ENCODE results near the gene C14orf132. TPM values are rescaled to one million over a fixed set of nuclear protein-coding genes. Genes with fewer than 3 reads are reported as not detected.

Gene C14orf132
- total RNA-seq, 2 experiments from 2014 or later = 1.2 to 1.5 TPM

DNA sequence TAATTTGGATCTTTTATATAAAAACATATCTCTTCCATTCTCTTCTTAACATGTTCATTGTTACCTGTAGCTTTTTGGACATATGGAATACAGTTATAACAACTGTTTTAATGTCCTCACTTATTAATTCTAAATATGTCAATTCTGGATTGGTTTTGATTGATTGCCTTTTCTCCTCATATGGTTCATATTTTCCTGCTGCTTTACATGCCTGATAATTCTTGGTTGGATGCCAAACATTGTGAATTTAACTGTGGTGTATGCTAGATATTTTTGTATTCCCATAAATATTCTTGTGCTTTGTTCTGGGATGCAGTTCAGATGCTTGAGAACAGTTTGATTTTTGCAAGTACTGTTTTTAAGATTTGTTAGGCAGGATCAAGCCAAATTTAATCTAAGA, 10.8 kb downstream of the C14orf132 start:
- Mint-ChIP-seq H3K9me3 (no peaks in the 10 kb centered on the region), H3K27me3 (no peaks in the 10 kb centered on the region), H3K4me3 (no peak overlapping the region), H3K4me1 (no peaks in the 10 kb centered on the region), H3K27ac (no peak overlapping the region), H3K36me3 (ENCODE audit: low read depth) (no peaks in the 10 kb centered on the region)
- DNase-seq = no peak
- ChIA-PET POLR2A (no interaction called here), CTCF (no interaction called here)

DNA sequence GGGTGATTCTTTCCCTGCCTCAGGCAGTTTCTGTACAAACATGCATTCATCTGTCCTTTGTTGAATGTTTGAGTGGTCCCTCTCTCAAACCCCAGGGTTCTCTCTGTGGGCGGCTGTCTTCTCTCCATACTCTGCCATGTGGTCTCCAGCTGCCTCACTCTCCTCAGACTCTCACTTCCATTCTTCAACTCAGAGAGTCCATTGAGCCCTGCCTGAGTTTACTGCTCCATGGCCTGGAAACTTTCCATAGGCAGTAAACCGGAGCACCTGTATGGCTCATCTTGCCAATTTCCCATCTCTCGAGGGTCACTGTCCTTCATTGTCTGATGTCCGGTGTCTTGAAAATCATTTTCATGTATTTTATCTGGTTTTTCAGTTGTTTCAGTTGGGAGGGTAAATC, 11.3 kb downstream of the C14orf132 start:
- no peaks in the 10 kb centered on the region for H3K27me3 Mint-ChIP-seq
- H3K4me3 Mint-ChIP-seq = no peak overlapping the region
- no peak for DNase-seq
- no peaks in the 10 kb centered on the region for H3K9me3 Mint-ChIP-seq
- ChIA-PET CTCF (no interaction called here), POLR2A (no interaction called here)
- no peaks in the 10 kb centered on the region for H3K36me3 Mint-ChIP-seq (ENCODE audit: low read depth)
- no peak overlapping the region for H3K27ac Mint-ChIP-seq
- H3K4me1 Mint-ChIP-seq = no peaks in the 10 kb centered on the region

DNA sequence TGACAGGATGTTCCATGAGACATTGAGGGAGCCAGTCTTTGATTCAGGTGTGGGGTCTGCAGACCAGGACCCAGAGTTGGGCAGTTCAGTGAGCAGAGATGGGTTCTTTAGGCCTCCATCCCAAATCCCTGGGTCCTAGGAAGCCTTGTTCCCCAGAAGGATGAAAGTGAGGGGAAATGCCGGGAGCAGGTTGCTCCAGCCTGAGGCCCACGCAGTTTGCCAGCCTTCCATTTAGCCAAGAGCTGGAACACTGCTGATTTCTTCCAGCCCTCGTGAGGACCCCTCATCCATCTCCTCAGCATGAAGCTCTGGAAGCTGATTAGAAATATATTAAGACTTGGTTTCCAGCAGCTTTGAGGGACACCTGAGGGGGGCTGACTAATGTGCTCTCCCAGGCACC, 12.1 kb downstream of the C14orf132 start:
- DNase-seq = no peak
- H3K9me3 Mint-ChIP-seq = no peaks in the 10 kb centered on the region
- no peak overlapping the region for H3K4me3 Mint-ChIP-seq
- no peak overlapping the region for H3K27ac Mint-ChIP-seq
- ChIA-PET CTCF (no interaction called here), POLR2A (no interaction called here)
- no peaks in the 10 kb centered on the region for H3K27me3 Mint-ChIP-seq
- H3K4me1 Mint-ChIP-seq = no peaks in the 10 kb centered on the region
- no peaks in the 10 kb centered on the region for H3K36me3 Mint-ChIP-seq (ENCODE audit: low read depth)

GRCh38 chr14:96051642-96052540, 12.7 kb downstream of the C14orf132 start:
- no peak for DNase-seq
- Mint-ChIP-seq H3K27me3 (no peaks in the 10 kb centered on the region), H3K4me1 (no peaks in the 10 kb centered on the region), H3K27ac (no peak overlapping the region), H3K9me3 (no peaks in the 10 kb centered on the region), H3K36me3 (ENCODE audit: low read depth) (no peaks in the 10 kb centered on the region), H3K4me3 (no peak overlapping the region)
- ChIA-PET POLR2A (no interaction called here), CTCF (interaction anchor here (1.0 kb wide), 1 partner anchor 15 kb away, joined by 3 read pairs; no protein-coding TSS in a partner anchor)

GRCh38 chr14:96052541-96053247, 13.5 kb downstream of the C14orf132 start:
- POLR2A ChIA-PET = no interaction called here
- CTCF ChIA-PET = interaction anchor here (1.0 kb wide), 1 partner anchor 14 kb away, joined by 3 read pairs; no protein-coding TSS in a partner anchor
- H3K27ac Mint-ChIP-seq = no peak overlapping the region

DNA sequence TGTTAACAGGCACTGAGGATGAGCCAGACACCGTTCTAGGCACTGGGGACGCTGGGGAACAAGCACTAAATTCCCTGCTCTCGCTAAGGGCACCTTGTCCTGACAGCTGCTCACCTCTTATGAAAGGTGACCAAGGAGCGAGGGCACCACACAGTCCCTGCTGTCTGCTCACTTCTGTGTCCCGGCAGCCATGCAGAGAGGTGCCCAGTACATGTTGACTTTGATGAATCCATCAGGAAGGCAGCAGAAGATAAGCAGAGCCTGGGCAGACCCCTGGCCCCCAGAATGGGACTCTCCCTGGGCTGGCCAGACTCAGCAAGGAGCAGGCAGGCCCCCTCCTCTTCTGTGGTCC, 14.1 kb downstream of the C14orf132 start:
- H3K27ac Mint-ChIP-seq = no peak overlapping the region
- no peaks in the 10 kb centered on the region for H3K27me3 Mint-ChIP-seq
- no peaks in the 10 kb centered on the region for H3K4me1 Mint-ChIP-seq
- ChIA-PET POLR2A (no interaction called here), CTCF (no interaction called here)
- no peak for DNase-seq
- H3K36me3 Mint-ChIP-seq (ENCODE audit: low read depth) = no peaks in the 10 kb centered on the region
- no peaks in the 10 kb centered on the region for H3K9me3 Mint-ChIP-seq
- no peak overlapping the region for H3K4me3 Mint-ChIP-seq

More at GRCh38 chr14:96052541-96053247, 13.5 kb downstream of the C14orf132 start:
- Mint-ChIP-seq H3K9me3 (no peaks in the 10 kb centered on the region), H3K4me1 (no peaks in the 10 kb centered on the region), H3K4me3 (no peak overlapping the region), H3K27me3 (no peaks in the 10 kb centered on the region), H3K36me3 (ENCODE audit: low read depth) (no peaks in the 10 kb centered on the region)
- DNase-seq = no peak

DNA sequence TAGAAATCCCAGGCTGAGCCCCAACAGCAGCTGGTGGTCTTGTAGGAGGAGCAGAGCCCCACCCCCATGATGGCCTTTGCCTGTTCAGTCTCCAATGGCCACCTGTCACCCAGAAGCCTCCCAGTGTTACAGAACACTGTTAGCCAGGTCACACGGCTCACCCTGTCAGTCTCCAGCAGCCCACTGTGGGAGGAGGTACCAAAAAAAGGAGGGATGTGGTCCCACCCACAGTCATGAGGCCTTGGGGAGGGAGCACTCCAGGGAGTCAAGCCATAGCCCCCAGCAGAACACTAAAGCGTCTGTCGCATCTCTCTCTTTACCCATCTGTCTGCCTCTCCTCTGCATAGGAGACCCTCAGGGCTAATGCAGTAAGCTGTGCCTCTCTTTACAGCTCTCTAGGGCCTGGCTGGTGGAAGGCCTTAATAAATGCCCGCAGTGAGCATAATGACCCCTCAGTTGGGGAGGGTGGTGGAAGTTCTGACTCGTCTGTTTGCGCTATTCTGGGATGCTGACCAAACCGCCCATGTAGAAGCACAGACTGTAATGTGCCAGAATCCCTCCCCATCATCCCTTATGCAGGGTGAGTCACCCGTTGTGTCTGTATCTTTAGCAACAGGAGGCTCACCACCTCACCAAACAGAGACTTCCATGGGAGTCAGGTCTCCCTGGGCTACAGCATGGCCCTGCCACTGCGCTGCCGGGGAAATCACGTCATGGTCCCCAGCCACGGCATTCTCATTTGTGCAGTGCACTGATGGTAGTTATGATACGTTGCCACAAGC, 14.6 kb downstream of the C14orf132 start:
- Mint-ChIP-seq H3K9me3 (no peaks in the 10 kb centered on the region), H3K4me3 (no peak overlapping the region), H3K27me3 (no peaks in the 10 kb centered on the region), H3K4me1 (no peaks in the 10 kb centered on the region), H3K27ac (no peak overlapping the region), H3K36me3 (ENCODE audit: low read depth) (no peaks in the 10 kb centered on the region)
- CTCF ChIA-PET = no interaction called here
- POLR2A ChIA-PET = no interaction called here
- no peak for DNase-seq

- H3K36me3 Mint-ChIP-seq (ENCODE audit: low read depth) = no peaks in the 10 kb centered on the region
- H3K27me3 Mint-ChIP-seq = no peaks in the 10 kb centered on the region
- H3K4me3 Mint-ChIP-seq = no peak overlapping the region
- ChIA-PET CTCF (no interaction called here), POLR2A (no interaction called here)
- H3K9me3 Mint-ChIP-seq = no peaks in the 10 kb centered on the region
- DNase-seq = no peak
- H3K4me1 Mint-ChIP-seq = no peaks in the 10 kb centered on the region
- no peak overlapping the region for H3K27ac Mint-ChIP-seq
Observed at GRCh38 chr14:96054661-96055060, 15.5 kb downstream of the C14orf132 start.

DNA sequence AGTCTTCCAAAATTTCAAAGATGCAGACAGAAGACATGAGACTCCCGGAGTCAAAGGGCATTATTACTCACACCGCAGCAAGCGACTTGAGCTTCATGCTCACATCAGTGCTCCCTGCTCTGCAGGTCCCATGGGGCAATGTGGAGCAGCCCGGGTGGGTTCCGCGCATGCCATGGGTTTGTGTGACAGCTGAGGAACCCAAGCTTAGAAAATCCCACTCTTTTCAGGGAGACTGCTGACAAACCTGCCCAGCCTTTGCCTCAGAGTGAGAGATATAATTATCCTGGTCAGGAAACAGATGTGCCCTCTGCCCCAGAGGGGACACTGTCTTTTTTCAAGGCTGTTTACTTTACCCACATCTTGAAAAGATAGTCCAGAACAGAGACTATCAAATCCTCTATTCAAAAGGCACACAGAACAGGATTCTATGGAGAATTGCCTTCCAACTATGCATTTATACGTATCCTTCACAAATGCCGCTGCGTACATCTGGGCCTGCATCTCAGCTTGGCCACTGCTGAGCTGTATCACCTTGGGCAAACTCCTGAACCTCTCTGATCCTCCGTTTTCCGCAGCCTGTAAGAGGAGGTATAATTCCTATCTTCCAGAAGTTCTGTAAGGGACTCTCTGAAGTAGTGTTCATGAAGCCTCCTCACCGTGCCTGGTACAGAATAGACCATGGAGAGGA, 16.0 kb downstream of the C14orf132 start:
- Mint-ChIP-seq H3K27me3 (no peaks in the 10 kb centered on the region), H3K4me3 (no peak overlapping the region), H3K9me3 (no peaks in the 10 kb centered on the region), H3K4me1 (no peaks in the 10 kb centered on the region), H3K27ac (no peak overlapping the region), H3K36me3 (ENCODE audit: low read depth) (no peaks in the 10 kb centered on the region)
- ChIA-PET POLR2A (no interaction called here), CTCF (no interaction called here)
- no peak for DNase-seq

DNA sequence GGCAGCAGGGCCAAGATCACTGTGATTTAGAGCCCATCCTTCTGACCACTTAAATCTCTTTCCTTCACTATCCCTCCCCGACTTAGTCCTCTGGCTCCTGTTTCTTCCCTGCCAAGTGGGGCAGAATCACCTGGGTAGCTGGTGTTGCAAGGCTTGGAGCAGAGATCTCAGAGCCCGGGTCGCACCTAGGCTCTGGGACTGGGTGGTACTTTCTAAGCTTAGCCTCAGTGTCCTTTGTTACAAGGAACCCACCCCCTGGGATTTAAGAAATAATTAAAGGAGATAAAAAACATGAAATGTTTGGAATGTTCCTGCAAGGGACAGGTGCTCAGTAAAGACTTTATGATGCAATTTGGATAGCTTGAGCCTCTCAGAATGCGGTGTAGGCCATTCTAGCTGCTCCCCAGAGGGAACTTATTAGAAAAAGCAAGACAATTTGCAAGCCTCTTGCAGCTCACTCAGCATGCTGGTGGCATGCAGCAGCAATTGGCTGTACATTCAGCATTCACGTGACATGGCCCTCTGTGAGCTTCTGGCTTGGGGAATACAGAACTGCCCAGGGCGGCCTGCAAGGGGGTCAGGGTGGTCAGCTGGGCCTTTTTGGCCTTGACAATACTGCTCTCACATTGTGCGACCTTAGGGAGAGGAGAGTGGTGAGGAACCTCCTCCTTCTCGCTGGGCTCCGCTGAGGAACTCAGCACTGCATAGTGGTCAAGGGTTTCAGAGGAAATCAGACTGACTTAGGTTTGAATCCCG, 16.8 kb downstream of the C14orf132 start:
- H3K9me3 Mint-ChIP-seq = no peaks in the 10 kb centered on the region
- no peak for DNase-seq
- no peak overlapping the region for H3K4me3 Mint-ChIP-seq
- H3K36me3 Mint-ChIP-seq (ENCODE audit: low read depth) = no peaks in the 10 kb centered on the region
- ChIA-PET CTCF (no interaction called here), POLR2A (no interaction called here)
- H3K4me1 Mint-ChIP-seq = no peaks in the 10 kb centered on the region
- H3K27me3 Mint-ChIP-seq = no peaks in the 10 kb centered on the region
- no peak overlapping the region for H3K27ac Mint-ChIP-seq

DNA sequence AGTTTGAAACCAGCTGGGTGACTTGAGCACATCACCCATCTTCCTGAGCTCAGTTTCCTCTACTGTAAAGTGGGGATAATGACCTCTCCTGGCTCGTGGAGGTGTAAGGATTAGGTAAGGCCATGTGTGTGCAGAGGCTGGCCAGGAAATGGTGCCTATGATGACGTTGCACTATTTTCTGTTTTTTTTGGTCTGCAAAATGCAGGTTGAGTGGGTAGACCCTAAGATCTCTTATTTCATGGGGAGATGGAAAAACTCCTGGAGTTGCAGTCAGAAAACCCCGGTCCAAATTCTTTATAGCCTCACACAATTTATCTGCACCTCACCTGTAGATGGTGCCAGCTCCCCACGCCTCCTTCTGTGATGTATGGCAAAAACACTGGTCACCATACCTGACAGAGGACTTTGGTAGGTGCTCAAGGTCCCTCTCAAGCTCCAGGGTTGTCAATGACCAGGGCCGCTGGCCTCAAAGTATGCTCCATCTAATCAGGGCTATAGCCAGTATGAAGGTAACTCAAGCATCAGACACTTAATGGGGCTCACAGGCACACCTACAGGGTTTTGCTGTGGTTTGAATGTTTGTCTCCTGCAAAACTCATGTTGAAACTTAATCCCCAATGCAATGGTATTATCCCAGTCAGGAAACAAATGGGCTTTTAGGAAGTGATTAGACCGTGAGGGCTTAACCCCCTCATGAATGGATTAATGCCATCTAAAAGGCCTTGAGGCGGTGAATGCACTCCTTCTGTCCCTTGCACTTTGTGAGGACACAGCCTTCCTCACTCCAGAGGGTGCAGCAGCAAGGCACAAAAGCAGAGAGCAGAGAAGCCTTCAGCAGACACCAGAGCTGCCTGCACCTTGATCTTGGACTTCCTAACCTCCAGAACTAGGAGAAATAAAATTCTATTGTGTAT, 17.6 kb downstream of the C14orf132 start:
- ChIA-PET CTCF (no interaction called here), POLR2A (no interaction called here)
- Mint-ChIP-seq H3K9me3 (no peaks in the 10 kb centered on the region), H3K27ac (no peak overlapping the region), H3K36me3 (ENCODE audit: low read depth) (no peaks in the 10 kb centered on the region), H3K4me3 (no peak overlapping the region), H3K27me3 (no peaks in the 10 kb centered on the region), H3K4me1 (no peaks in the 10 kb centered on the region)
- no peak for DNase-seq

DNA sequence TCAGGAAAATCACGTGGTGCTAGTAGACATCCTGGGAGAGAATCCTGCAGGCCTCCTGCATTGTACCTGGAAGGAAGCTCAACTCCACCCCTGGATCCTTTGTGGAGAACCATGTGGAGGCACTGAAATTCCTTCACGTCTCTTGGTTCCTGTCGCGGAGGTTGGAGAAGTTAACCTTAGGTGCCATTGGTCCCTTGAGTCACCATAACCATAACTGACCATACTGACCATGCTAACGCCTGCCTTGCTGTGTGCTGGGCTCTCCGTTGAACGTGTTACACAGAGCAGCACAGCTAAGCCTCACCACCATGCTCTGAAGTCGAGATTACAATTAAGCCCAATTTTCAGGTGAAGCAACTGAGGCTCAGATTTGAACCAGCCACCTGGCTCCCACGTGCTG, 18.6 kb downstream of the C14orf132 start:
- DNase-seq = no peak
- no peaks in the 10 kb centered on the region for H3K36me3 Mint-ChIP-seq (ENCODE audit: low read depth)
- no peaks in the 10 kb centered on the region for H3K4me1 Mint-ChIP-seq
- CTCF ChIA-PET = no interaction called here
- H3K9me3 Mint-ChIP-seq = no peaks in the 10 kb centered on the region
- no peak overlapping the region for H3K27ac Mint-ChIP-seq
- POLR2A ChIA-PET = no interaction called here
- H3K27me3 Mint-ChIP-seq = no peaks in the 10 kb centered on the region
- no peak overlapping the region for H3K4me3 Mint-ChIP-seq

All from activated CD4-positive, alpha-beta T cell treated with anti-CD3 and anti-CD28 coated beads, Interleukin-2, amount 10 ng/mL, durations not matched to agents 7 days and 5 days (primary cell).